NK-92 (cell line): ENCODE measurements around the gene PDXK.

Experiments used
- DNase-seq: peaks from one replicate; lab custom pipeline; 2025; ENCODE audit not compliant: unreplicated experiment; lab: John Stamatoyannopoulos, UW

Gene PDXK

DNA sequence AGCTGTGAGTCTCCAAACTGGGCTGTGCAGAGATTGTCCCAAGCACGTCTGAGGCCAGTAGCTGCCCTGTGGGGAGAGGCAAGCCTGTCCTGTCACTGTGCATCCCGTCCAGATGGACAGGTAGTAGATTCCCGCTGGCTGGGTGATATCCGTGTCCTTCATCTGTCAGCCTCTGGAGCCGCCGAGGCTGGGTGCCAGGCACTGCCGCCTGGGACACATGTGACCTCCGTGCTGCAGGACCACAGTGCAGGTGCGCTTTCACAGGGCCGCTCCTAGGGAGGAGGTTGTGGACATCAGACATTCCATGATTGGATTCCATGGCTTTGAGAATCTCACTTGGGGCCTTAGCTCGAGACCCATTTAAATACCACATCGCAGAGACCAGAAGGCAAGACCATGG, 4.7 kb downstream of the PDXK start:
- no peak for DNase-seq

DNA sequence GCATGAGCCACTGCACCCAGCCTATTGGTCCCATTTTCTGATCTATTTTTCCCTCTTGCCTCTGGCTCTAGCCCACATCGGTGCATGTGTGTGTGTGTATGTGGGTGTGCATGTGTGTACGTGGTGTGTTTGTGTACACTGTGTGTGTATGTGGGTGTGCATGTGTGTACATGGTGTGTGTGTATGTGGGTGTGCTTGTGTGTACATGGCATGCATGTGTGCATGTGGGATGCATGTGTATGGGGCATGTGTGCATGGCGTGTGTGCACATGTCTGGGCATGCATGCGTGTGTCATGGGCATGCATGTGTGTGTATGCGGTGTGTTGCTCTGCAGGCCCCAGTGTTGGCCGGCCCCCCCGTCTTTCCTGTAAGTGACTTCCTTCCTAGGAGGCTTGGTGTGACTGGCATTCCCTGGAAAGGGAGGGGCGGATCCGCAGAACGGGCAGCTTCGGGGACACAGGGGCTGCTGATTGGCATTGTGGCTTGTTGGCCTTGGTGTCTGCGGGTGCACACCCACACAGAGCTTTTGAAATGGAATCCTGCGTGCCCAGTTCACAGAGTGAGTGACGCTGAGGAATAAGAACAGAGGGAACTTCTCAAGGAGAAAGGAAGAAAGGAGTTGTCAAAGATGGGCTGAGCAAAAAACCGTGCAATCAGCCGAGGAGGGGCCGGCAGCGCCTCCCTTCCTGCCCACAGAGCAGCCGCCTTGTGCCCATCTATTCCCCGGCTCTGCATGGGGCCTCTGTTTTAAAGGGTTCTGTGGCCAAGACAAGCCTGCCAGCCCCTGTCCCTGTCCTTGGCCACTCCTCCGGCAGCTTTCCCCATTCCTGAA, 8.0 kb downstream of the PDXK start:
- no peak for DNase-seq

DNA sequence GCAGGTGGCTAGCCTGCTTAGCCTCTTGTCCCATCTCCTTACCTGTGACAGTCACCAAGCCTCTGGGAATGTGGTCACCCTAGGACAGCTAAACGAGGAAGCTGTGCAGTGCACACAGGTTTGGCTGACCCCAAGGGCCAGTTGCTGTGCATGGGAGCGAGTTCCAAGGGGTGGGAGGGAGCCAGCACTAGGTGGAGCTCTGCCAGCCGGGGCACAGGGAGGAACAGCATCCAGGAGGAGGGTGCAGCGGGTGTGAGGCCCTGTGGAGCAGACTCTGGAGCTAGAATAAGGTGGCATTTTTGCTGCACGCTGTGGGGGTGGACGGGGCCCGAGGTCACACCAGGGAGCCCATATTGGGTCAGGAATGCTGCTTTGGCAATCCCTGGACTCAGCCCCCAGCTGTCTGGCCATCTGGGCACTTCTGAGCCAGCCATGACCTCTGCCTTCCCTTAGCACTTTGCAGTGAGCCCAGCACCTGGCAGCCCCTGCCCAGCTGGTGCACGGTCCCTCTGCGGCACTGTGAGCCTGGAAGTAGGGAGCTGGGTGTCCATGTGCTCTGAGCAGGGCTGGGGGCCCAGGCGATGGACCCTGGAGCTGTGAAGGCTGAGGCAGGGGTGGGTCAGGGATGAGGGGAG, 8.7 kb downstream of the PDXK start:
- DNase-seq: no peak

DNA sequence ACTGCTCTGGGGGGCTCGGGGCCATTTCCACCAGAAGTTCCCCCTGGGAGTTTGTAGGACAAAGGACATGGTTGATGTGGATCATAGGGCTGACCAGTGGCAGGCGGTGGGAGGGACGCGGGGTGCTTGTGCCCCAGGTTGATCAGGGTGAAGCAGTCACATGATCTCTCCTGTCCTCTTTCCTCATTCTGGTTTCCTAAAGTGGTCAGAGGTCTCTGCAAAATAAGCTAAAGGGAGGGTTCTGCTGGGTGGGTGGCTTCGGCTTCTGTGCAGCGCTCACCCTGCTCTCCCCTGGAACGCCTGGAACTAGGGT, 9.2 kb downstream of the PDXK start:
- no peak for DNase-seq

DNA sequence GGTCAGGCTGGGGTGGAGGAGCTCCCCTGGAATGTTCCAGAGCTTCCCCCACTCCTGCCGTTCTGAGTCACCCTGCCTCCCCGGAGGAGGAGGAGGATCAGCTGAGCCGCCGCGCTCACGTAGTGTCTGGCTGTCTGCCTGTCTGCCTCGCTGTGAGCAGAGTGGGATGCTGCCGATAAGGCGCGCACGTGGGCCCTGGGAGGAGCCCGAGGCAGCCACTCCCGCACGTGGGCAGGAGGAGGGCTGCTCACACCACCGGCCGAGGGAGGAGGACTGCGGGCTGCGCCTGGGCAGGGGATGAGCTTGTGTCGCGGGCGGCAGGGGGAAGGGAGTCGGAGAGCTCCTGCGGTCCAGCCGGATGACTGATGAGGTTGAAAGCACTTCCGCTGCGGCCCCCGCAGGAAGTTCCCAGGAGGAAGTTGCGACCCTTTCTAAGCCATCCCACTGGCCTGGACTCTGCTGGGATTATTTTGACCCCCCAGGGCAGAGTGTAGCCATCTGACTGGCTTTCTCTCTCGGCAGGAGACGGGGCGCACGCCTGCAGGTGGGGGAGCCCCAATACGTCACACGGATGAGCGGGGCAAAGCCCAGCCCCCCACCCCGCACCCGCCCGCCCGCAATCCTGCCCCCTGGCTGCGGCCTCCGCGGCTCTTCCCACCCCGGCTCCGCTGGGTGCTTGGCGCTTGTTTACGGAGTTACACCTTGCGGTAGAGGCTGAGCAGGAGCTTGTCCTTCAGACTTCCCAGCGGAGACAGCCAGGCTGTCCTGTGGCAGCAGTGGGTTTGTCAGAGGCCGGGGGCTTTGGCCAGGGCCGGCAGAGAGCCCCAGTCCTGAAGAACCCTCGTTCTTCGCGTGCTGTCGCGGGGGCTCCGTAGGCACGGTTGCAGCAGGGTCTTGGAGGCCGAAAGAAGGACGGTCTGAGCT, 9.8 kb downstream of the PDXK start:
- no peak for DNase-seq

DNA sequence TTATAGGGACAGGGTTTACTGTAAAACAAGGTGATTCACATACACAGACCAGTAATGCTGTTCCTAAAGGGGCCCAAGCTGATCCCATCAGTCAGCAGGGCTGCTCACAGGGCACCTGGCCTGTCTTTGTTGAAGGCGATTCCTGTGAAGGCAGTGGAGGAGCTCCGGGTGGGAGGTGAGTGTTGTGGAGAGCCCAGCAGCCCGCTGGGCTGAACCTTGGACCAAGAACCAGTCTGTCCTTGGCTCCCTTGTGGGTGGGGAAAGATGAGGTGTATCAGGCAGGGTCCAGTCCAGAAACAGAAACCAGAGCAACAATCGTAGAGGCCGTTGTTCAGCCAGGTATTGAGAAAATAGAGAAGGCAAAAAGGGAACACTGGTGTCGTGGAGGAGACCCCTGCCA, 12.5 kb downstream of the PDXK start:
- no peak for DNase-seq

DNA sequence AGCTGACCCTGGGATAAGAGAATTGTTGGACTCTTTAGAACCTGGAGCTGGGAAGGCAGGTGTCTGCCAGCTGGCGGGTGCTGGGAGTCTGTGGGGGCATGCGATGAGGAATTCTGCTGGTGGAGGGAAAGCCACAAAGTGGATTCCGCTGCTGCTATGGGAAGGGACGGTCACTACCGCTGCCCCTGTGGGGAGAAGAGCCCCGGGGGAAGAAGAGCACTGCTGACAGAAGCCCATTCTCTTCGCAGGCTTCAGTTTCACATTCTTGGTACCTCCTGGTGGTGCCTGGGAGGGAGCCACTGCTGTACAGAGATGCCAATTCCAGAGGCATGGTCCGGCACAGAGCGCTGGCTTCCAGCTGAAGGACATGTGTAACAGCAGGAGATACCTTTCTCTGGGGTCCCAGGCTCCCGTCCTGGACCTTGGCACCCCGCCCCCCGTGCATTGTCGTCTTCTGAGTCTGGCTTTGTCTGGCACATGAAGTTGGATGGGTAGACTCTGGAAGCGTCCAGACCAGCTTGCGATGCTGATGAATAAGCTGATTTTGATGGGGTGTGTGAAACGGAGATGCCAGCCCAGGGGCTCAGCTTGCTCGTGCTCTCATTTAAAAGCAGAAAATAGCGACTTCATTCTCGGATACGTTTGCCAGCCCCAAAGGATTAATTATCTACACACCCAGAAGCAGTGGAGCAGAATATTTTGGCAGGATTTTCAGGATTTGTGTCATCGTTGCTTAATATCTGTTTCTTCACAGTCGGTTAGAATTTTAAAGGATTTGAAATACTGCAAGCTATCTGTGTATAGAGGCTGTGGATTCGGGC, 13.2 kb downstream of the PDXK start:
- no peak for DNase-seq

DNA sequence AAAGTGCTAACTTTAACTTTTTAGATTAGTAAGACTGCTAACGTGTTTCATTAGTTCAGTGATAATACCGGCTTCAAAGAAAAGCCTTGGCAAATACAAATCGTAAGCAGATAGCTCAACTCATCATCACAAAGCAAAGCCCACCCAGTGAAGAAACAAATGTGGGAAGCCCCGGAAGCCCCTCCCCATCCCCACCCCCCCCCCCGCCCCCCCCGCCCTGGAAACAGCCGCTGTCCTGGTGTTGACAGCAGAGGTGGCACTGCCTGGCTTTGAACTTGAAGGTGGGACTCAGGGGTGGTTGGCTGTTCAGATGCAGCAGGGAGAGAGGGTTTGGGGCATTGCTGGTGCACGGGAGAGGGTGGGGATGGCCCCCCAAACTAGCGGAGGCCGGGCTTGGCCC, 14.1 kb downstream of the PDXK start:
- no peak for DNase-seq

DNA sequence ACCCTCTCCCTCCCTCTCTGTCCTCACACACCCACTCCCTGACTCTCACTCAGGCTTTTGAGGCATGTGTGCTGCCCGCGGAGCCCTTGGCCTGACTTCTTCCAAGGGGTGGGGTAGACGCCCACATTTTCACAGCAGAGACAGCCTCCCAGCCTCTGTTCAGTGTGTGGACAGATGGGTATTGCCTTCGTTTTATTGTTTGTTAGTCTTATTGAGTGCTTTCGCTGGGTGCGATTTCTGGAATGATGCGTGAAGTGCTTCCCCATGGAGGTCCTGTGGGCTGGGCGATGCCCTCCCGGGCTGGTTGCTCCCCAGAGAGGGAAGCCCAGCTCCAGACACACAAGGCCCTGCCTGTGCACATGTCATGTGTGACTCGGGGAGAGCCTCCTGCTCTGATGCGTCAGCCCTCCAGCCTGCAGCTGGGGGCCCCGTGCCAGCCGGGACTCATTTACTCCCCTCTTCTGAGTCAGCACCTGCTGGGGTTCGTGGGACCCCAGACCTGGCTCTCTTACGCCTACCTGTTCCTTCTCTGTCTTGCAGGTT, 14.7 kb downstream of the PDXK start:
- no peak for DNase-seq

DNA sequence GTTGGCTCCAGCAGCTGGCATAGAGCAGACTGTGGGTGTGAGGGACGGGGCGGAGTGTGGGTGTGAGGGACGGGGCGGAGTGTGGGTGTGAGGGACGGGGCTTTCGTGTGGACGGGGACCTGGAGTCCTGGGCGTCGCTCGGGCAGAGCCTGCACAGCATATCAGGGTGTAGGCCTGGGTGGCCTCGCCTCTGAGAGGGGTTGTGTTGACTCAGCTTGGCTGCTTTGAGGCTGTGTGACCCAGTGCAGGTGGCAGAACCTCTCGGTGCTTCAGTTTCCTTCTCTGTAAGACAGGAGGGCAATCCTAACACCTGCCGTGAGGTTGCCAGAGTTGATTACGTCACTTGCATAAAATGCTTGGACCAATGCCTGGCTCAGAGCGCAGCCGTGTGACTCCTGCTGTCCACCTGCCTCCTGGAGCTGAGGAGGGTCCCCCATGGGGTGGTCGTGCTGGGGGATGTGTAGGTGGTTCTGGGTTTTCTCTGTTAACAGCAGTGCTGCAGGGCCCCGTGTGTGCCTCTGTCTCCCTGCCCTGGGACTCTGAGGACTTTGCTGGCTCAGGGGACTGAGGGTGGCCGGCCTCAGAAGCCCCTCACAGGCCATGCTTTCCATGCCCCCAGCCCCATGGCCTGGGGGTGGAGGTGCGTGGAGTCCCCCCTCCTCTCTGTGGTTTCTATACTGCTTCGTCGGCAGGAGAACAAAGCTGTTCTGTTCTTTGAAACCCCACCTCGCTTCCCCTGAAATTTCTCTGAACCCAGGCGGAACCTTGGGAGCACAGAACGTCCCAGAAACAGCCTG, 15.4 kb downstream of the PDXK start:
- DNase-seq: no peak

DNA sequence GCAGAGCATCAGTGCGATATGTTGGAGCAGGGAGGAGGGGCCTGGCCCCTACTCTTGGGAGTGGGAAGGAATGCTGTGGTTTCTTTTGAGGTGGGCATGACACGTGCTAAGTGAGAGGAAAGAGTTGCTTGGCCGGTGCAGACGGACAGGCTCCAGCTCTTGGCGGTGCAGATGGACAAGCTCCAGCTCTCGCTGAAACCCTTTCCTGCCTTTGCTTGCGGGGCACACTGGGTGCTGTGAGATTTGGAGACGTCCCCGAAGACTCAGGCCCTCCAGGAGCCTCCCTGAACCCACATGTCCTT, 15.9 kb downstream of the PDXK start:
- no peak for DNase-seq

DNA sequence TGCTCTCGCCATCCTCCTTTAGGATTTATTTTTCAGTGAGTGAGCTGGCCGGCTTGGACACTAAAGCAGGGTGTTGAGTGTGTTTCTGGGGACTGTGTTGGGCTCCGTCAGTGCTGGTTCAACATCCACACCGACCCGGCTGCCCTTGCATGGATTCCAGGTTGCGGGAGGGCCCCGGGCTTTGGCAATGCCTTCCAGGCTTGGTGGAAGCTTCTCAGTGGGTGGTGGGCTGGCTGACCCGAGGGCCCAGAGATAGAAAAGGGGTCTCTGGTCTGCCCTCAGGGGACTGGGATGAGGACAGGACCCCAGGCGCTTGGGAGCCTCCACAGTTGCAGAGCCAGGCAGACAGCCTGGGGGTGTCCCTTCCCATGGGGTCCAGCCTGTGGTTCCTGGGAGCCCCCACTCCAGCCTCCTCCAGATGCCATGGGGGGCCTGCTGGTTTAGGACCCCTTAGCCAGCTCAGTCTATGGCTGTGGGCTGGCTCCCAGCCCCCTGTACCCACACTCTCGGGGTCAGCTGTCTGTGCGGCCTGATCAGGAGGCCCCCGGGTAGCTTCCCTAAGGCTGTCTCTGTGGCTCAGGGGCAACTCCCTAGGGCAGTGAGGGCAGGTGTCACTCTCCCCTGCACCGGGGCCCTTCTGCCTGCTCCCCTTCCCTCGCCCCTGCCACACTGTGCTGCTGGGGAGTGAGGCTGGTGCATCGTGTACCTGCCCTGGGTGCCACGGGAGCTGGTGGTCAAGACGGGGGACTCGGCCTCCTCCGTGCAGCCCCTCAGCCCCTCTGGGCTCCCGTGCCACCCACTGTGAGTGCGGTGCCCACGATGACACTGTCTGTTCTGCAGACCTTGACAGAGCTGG, 16.5 kb downstream of the PDXK start:
- no peak for DNase-seq

DNA sequence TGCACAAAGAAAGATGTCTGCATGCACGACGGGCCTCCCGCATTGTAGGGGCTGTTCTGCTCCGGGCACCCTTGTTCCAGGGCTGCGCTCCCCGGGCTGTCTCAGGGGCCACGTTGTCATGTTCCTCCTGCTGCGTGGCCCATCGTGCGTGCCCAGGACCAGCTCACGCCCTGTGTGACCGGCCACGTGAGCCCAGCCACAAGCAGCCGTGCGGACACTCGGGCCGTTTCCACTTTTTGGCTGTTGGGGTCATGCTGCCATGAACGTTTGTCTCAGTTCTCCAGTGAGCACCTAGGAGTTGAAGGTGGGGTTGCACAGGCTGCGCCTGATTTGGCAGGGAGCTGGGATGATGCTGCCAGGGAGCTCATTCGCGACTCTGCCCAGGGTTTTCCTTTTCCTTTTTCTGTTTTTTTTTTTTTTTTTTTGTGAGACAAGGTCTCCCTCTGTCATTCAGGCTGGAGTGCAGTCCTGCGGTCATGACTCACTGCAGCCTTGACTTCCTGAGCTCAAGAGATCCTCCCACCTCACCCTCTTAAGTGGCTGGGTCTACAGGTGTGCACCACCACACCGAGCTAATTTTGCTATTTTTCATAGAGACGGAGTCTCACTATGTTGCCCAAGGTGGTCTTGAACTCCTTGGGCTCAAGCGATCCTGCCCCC, 17.4 kb downstream of the PDXK start:
- DNase-seq: no peak

DNA sequence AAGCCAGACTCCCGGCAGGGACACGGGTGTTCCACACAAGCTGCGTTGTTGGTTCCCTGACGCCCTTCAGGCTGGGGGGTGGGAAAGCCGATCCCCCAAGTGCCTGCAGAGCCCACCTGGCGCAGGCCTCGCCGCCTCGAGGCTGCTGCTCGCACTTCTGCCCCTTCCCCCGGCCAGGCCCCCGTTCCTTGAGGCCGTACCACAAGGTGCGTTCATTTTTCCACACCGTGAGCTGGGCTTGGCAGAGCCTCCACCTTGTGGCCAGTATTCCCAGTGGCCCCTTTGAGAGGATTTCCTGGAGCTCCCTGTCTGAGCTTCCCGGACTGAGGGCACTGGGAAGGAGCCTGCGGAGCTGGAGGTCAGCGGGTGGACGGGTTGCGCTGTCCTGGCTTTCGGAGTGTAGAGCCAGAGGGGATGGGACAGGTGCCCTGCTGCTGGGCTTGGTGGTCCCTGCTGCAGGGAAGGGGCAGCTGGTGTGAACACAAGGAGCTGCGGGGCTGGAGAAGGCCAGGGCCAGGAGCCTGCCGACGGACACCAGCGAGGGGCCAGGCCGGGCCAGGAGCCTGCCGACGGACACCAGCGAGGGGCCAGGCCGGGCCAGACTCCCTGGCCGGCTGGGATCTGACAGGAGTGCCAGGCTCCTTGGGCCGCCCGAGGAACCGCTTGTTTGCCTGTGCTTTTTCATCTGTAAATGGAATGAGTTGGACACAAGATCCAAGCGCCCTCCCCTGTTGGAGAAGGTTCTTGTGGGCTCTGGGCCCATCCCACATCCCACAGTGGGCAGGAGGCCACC, 18.4 kb downstream of the PDXK start:
- no peak for DNase-seq

DNA sequence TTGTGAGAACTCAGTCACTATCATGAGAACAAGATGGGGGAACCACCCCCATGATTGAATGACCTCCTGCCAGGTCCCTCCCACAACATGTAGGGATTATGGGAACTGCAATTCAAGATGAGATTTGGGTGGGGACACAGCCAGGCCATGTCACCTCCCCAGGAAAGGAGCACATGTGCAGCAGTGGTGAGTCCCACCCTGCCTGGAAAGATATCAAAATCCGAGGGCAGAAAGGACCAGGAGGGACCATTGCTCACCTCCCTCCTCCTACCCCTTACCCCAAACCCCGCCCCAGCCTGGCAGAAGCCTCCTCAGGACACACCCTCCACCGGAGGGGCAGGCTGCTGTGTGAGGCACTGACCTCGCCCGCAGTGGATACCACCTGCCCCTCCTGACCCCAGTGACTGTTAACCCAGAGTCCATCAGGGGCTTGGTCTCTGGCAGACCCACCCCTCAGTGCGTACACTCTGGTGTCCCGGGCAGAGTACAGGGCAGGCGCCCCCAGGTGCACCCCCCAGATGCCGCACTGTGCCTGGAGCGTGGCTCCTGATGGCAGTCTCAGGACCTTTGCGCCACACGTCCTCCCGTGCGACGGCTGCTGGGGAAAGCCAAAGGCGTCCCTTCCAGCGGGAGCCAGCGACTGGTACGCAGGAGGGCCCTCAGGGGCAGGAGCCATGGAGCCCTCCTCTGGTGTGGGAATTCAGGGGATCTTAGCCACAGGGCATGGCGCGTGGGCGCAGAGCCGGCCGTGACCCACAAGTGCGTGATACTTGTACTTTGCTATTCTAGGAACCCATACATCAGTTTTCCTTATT, 20.9 kb downstream of the PDXK start:
- DNase-seq: no peak

DNA sequence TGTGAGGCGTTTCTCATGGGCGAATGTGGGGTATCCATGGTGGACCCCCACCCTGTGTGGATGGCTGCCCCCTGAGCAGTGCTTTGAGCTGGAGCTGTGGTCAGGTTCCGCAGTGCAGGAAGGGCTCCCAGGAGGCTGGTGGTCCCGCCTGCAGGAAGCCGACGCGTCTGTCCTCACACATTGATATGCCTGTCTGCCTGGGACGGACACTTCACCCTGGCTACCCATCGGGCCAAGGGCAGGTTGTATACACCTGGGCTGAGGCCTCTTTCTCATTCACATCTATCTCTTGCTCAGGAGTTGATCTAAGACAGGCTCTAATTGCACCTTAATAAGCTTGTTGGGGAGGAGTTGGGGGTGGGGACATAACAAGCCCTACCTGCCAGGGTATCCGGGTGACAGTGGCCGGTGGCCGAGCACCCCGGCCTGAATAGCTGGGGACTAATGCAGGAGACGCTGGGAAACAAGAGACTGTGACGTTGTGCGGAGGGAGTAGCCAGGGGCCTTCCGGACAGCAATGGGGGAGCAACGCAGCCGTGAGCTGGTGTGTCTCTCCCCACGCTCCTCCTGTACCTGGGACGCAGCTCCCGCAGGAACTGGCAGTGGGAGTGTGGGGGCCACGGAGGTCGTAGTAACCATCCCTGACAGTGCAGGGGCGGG, 21.7 kb downstream of the PDXK start:
- no peak for DNase-seq
